Activated naive CD8-positive, alpha-beta T cell treated with anti-CD3 and anti-CD28 coated beads, Interleukin-2, amount 50 U/mL, for 24 hours (primary cell): ENCODE data around the gene CAPN15.
"Not testable (repeated sequence)": the region's sequence is repeated elsewhere in the genome, so short reads cannot be mapped to it uniquely, and the experiment has no call there.

Experiments
- ATAC-seq: fragments of 150-1000 bp; cut with Tn5 transposase; one replicate; pipeline ENCODE4 v1.10.0; 2021
- DNase-seq: peaks from one replicate; pipeline ENCODE4 v3.0.0; 2021
- H3K27ac Mint-ChIP-seq: one replicate; pipeline ENCODE4 v1.8.0; 2021; ENCODE audit warnings: mild to moderate bottlenecking, mixed read lengths
- H3K27me3 Mint-ChIP-seq: one replicate; pipeline ENCODE4 v1.8.0; 2021; ENCODE audit warnings: mixed read lengths
- H3K36me3 Mint-ChIP-seq: one replicate; pipeline ENCODE4 v1.8.0; 2021; ENCODE audit warnings: low read depth, mixed read lengths
- H3K4me1 Mint-ChIP-seq: one replicate; pipeline ENCODE4 v1.8.0; 2021; ENCODE audit warnings: mixed read lengths
- H3K4me3 Mint-ChIP-seq: one replicate; pipeline ENCODE4 v1.8.0; 2021; ENCODE audit warnings: mild to moderate bottlenecking, moderate library complexity, mixed read lengths
- H3K9me3 Mint-ChIP-seq: one replicate; pipeline ENCODE4 v1.8.0; 2021; ENCODE audit warnings: mixed read lengths

The CAPN15 gene

GRCh38 chr16:500709-501108 lies 26.8 kb upstream of the CAPN15 start:
- H3K27ac Mint-ChIP-seq = no peak overlapping the region
- DNase-seq = no peak
- no peaks in the 10 kb centered on the region for H3K27me3 Mint-ChIP-seq
- no peaks in the 10 kb centered on the region for H3K9me3 Mint-ChIP-seq
- no peak overlapping the region for H3K4me3 Mint-ChIP-seq
- H3K36me3 Mint-ChIP-seq = peaks cover 2% of the 10 kb centered on the region
- no peak for ATAC-seq
- H3K4me1 Mint-ChIP-seq = no peaks in the 10 kb centered on the region

GRCh38 chr16:502179-502943 lies 25.2 kb upstream of the CAPN15 start:
- Mint-ChIP-seq H3K4me3 (no peak overlapping the region), H3K36me3 (peaks cover 2% of the 10 kb centered on the region)

GRCh38 chr16:503150-504071 lies 24.1 kb upstream of the CAPN15 start:
- no peaks in the 10 kb centered on the region for H3K27me3 Mint-ChIP-seq
- DNase-seq (no peak), ATAC-seq (no peak)
- H3K27ac Mint-ChIP-seq = no peak overlapping the region
- no peaks in the 10 kb centered on the region for H3K9me3 Mint-ChIP-seq
- no peak overlapping the region for H3K4me3 Mint-ChIP-seq
- peaks cover under 1% of the 10 kb centered on the region for H3K36me3 Mint-ChIP-seq
- H3K4me1 Mint-ChIP-seq = no peaks in the 10 kb centered on the region

More at GRCh38 chr16:502179-502943, 25.2 kb upstream of the CAPN15 start:
- DNase-seq (no peak), ATAC-seq (no peak)
- Mint-ChIP-seq H3K4me1 (no peaks in the 10 kb centered on the region), H3K9me3 (no peaks in the 10 kb centered on the region), H3K27me3 (no peaks in the 10 kb centered on the region), H3K27ac (no peak overlapping the region)

- Mint-ChIP-seq H3K4me1 (no peaks in the 10 kb centered on the region), H3K36me3 (no peaks in the 10 kb centered on the region), H3K4me3 (no peak overlapping the region), H3K27me3 (no peaks in the 10 kb centered on the region), H3K27ac (no peak overlapping the region), H3K9me3 (no peaks in the 10 kb centered on the region)
- no peak for ATAC-seq
- DNase-seq = no peak
These were observed 21.9 kb upstream of the CAPN15 start for GRCh38 chr16:505479-506245.

- Mint-ChIP-seq H3K27me3 (no peaks in the 10 kb centered on the region), H3K36me3 (no peaks in the 10 kb centered on the region), H3K9me3 (no peaks in the 10 kb centered on the region), H3K27ac (no peak overlapping the region), H3K4me3 (no peak overlapping the region), H3K4me1 (no peaks in the 10 kb centered on the region)
- no peak for DNase-seq
- no peak for ATAC-seq
These were observed 21.3 kb upstream of the CAPN15 start for GRCh38 chr16:506246-506546.

GRCh38 chr16:507527-507926 lies 20.0 kb upstream of the CAPN15 start:
- not testable (repeated sequence) for DNase-seq, H3K36me3 Mint-ChIP-seq, H3K9me3 Mint-ChIP-seq, H3K4me3 Mint-ChIP-seq, H3K27ac Mint-ChIP-seq, H3K4me1 Mint-ChIP-seq, ATAC-seq, H3K27me3 Mint-ChIP-seq

- ATAC-seq (no peak), DNase-seq (no peak)
- no peak overlapping the region for H3K4me3 Mint-ChIP-seq
- H3K36me3 Mint-ChIP-seq = no peaks in the 10 kb centered on the region
- H3K4me1 Mint-ChIP-seq = no peaks in the 10 kb centered on the region
- no peak overlapping the region for H3K27ac Mint-ChIP-seq
- no peaks in the 10 kb centered on the region for H3K27me3 Mint-ChIP-seq
- no peaks in the 10 kb centered on the region for H3K9me3 Mint-ChIP-seq
These were observed 19.5 kb upstream of the CAPN15 start for GRCh38 chr16:507996-508395.

GRCh38 chr16:508884-509736 lies 18.4 kb upstream of the CAPN15 start:
- no peaks in the 10 kb centered on the region for H3K4me1 Mint-ChIP-seq
- ATAC-seq = no peak
- no peak for DNase-seq
- H3K4me3 Mint-ChIP-seq = no peak overlapping the region
- H3K27ac Mint-ChIP-seq = no peak overlapping the region
- H3K9me3 Mint-ChIP-seq = no peaks in the 10 kb centered on the region
- no peaks in the 10 kb centered on the region for H3K27me3 Mint-ChIP-seq
- H3K36me3 Mint-ChIP-seq = no peaks in the 10 kb centered on the region

- no peak for DNase-seq
- Mint-ChIP-seq H3K4me1 (no peaks in the 10 kb centered on the region), H3K27me3 (no peaks in the 10 kb centered on the region), H3K27ac (no peak overlapping the region), H3K36me3 (no peaks in the 10 kb centered on the region), H3K4me3 (no peak overlapping the region), H3K9me3 (no peaks in the 10 kb centered on the region)
- ATAC-seq = no peak
These were observed 17.3 kb upstream of the CAPN15 start for GRCh38 chr16:510066-510825.

- Mint-ChIP-seq H3K4me1 (no peaks in the 10 kb centered on the region), H3K36me3 (no peaks in the 10 kb centered on the region), H3K4me3 (no peak overlapping the region), H3K27ac (no peak overlapping the region), H3K27me3 (no peaks in the 10 kb centered on the region), H3K9me3 (no peaks in the 10 kb centered on the region)
- no peak for DNase-seq
- ATAC-seq = no peak
These were observed 14.7 kb upstream of the CAPN15 start for GRCh38 chr16:512802-513201.

GRCh38 chr16:513950-514349 lies 13.6 kb upstream of the CAPN15 start:
- H3K27ac Mint-ChIP-seq = no peak overlapping the region
- no peaks in the 10 kb centered on the region for H3K27me3 Mint-ChIP-seq
- no peaks in the 10 kb centered on the region for H3K4me1 Mint-ChIP-seq
- H3K9me3 Mint-ChIP-seq = no peaks in the 10 kb centered on the region
- no peak for DNase-seq
- no peaks in the 10 kb centered on the region for H3K36me3 Mint-ChIP-seq
- ATAC-seq = no peak
- no peak overlapping the region for H3K4me3 Mint-ChIP-seq

- no peaks in the 10 kb centered on the region for H3K36me3 Mint-ChIP-seq
- no peaks in the 10 kb centered on the region for H3K27me3 Mint-ChIP-seq
- H3K4me1 Mint-ChIP-seq = no peaks in the 10 kb centered on the region
- H3K27ac Mint-ChIP-seq = no peak overlapping the region
- DNase-seq = no peak
- no peaks in the 10 kb centered on the region for H3K9me3 Mint-ChIP-seq
- no peak for ATAC-seq
- H3K4me3 Mint-ChIP-seq = no peak overlapping the region
These were observed 12.2 kb upstream of the CAPN15 start for GRCh38 chr16:515175-515938.

GRCh38 chr16:515939-516226 lies 11.6 kb upstream of the CAPN15 start:
- no peak overlapping the region for H3K27ac Mint-ChIP-seq
- no peaks in the 10 kb centered on the region for H3K4me1 Mint-ChIP-seq
- H3K9me3 Mint-ChIP-seq = no peaks in the 10 kb centered on the region
- H3K36me3 Mint-ChIP-seq = no peaks in the 10 kb centered on the region
- H3K27me3 Mint-ChIP-seq = no peaks in the 10 kb centered on the region
- ATAC-seq (no peak), DNase-seq (no peak)
- no peak overlapping the region for H3K4me3 Mint-ChIP-seq
